22Rv1 (cell line): ENCODE results near the gene NIPA2.

Source experiments
- ZFX ChIP-seq: fragments of 450-650 bp; IDR thresholded peaks from 2 replicates; pipeline ENCODE4 v1.6.1; 2017; ENCODE audit warnings: antibody characterized with exemption, borderline replicate concordance
- TF ChIP-seq, protein P1 (sequence below): fragments of 450-650 bp; IDR thresholded peaks from 2 replicates; pipeline ENCODE4 v1.5.1; 2017; ENCODE audit warnings: mild to moderate bottlenecking

DNA sequence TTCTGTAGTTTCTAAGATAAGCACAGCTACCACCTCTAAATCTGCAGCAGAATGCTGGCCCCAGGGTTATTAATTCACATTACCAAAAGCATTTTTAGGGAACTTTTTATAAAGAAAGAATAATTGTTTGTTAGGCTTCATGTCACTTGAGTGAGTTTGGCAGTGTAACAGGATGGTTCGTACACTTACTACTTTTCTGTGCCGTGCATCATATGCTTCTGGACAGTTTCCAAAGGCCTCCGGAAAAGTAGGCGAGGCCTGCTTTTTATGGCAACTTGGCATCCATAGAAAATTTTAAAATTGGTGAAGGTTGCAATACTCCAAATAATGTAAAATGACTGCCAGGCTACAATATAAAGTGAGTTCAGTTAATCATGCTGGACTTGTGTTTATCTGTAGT, 30.0 kb downstream of the NIPA2 start:
- TF ChIP-seq, protein P1, sequence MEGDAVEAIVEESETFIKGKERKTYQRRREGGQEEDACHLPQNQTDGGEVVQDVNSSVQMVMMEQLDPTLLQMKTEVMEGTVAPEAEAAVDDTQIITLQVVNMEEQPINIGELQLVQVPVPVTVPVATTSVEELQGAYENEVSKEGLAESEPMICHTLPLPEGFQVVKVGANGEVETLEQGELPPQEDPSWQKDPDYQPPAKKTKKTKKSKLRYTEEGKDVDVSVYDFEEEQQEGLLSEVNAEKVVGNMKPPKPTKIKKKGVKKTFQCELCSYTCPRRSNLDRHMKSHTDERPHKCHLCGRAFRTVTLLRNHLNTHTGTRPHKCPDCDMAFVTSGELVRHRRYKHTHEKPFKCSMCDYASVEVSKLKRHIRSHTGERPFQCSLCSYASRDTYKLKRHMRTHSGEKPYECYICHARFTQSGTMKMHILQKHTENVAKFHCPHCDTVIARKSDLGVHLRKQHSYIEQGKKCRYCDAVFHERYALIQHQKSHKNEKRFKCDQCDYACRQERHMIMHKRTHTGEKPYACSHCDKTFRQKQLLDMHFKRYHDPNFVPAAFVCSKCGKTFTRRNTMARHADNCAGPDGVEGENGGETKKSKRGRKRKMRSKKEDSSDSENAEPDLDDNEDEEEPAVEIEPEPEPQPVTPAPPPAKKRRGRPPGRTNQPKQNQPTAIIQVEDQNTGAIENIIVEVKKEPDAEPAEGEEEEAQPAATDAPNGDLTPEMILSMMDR, result no peak
- no peak for TF ChIP-seq ZFX
